HEK293 (cell line): ENCODE measurements around the gene CYB5D1.

Source experiments
- CTCF ChIA-PET: fragments of 350-600 bp; formaldehyde crosslinking; extraction: SDS; loops from one replicate; lab custom pipeline; 2021; ENCODE audit warnings: antibody characterized with exemption; lab: Yijun Ruan, JAX
- POLR2A ChIA-PET: fragments of 300-600 bp; formaldehyde crosslinking; extraction: SDS; loops from one replicate; lab custom pipeline; 2020; ENCODE audit warnings: antibody characterized with exemption, inconsistent platforms; lab: Yijun Ruan, JAX
- H3K27ac ChIP-seq: fragments of 200-500 bp; sonication (Bioruptor generic); 2 replicates; pipeline ENCODE4 v1.5.1; 2014; ENCODE audit warnings: low read depth, low read length, control low read depth, inconsistent platforms; ENCODE audit errors: extremely low read depth
- H3K36me3 ChIP-seq, 2 experiments: fragments of 200-500 bp in 1 of 2; sonication (Bioruptor generic) in 1 of 2; 1 replicate in 1 of 2; 2 replicates in 1 of 2; pipeline ENCODE4 v1.5.1; 2014 to 2017; ENCODE audit warnings: inconsistent platforms in 2 of 2, low read length in 2 of 2; ENCODE audit not compliant: control insufficient read depth in 2 of 2, insufficient read depth in 1 of 2
- H3K4me1 ChIP-seq: fragments of 200-500 bp; sonication (Bioruptor generic); 2 replicates; pipeline ENCODE4 v1.5.1; 2014; ENCODE audit warnings: mild to moderate bottlenecking, low read length, inconsistent platforms; ENCODE audit not compliant: control insufficient read depth, insufficient read depth
- H3K4me3 ChIP-seq: 2 replicates; pipeline ENCODE4 v1.5.1; 2011; ENCODE audit warnings: low read depth, mild to moderate bottlenecking, control low read depth, low read length, moderate library complexity
- H3K9me3 ChIP-seq: fragments of 200-500 bp; sonication (Bioruptor generic); 2 replicates; pipeline ENCODE4 v1.5.1; 2014; ENCODE audit warnings: low read depth, low read length, inconsistent platforms; ENCODE audit not compliant: control insufficient read depth, insufficient read depth
- GLIS2 ChIP-seq: fragments of 450-650 bp; formaldehyde crosslinking; IDR thresholded peaks from 2 replicates; pipeline ENCODE4 v1.5.1; 2016; ENCODE audit warnings: missing biosample characterization, missing genetic modification characterization
- KLF9 ChIP-seq: fragments of 450-650 bp; formaldehyde crosslinking; IDR thresholded peaks from 2 replicates; pipeline ENCODE4 v1.5.1; 2016; ENCODE audit warnings: missing biosample characterization, missing genetic modification characterization, low read depth
- PRDM10 ChIP-seq: fragments of 450-650 bp; formaldehyde crosslinking; IDR thresholded peaks from 2 replicates; pipeline ENCODE4 v1.5.1; 2016; ENCODE audit warnings: missing biosample characterization, missing genetic modification characterization
- SP2 ChIP-seq: fragments of 450-650 bp; formaldehyde crosslinking; IDR thresholded peaks from 2 replicates; pipeline ENCODE4 v1.5.1; 2016; ENCODE audit warnings: missing biosample characterization, missing genetic modification characterization
- TRIM28 ChIP-seq: IDR thresholded peaks from 2 replicates; pipeline ENCODE4 v1.6.1; 2011; ENCODE audit warnings: low read length, control low read depth, borderline replicate concordance
- WT1 ChIP-seq: fragments of 450-650 bp; formaldehyde crosslinking; IDR thresholded peaks from 2 replicates; pipeline ENCODE4 v1.5.1; 2016; ENCODE audit warnings: missing biosample characterization, missing genetic modification characterization
- ZBTB20 ChIP-seq: fragments of 450-650 bp; formaldehyde crosslinking; IDR thresholded peaks from 2 replicates; pipeline ENCODE4 v1.5.1; 2016; ENCODE audit warnings: missing biosample characterization, missing genetic modification characterization
- ZFP69B ChIP-seq: fragments of 450-650 bp; formaldehyde crosslinking; IDR thresholded peaks from 2 replicates; pipeline ENCODE4 v1.5.1; 2016; ENCODE audit warnings: missing biosample characterization, missing genetic modification characterization
- ZIC2 ChIP-seq: fragments of 450-650 bp; formaldehyde crosslinking; IDR thresholded peaks from 2 replicates; pipeline ENCODE4 v1.5.1; 2016; ENCODE audit warnings: missing biosample characterization, missing genetic modification characterization
- ZNF121 ChIP-seq: fragments of 450-650 bp; formaldehyde crosslinking; IDR thresholded peaks from 2 replicates; pipeline ENCODE4 v1.5.1; 2016; ENCODE audit warnings: missing biosample characterization, missing genetic modification characterization
- ZNF19 ChIP-seq: fragments of 450-650 bp; formaldehyde crosslinking; IDR thresholded peaks from 2 replicates; pipeline ENCODE4; 2016; ENCODE audit warnings: missing biosample characterization, missing genetic modification characterization, low read depth
- ZNF221 ChIP-seq: fragments of 450-650 bp; formaldehyde crosslinking; IDR thresholded peaks from 2 replicates; pipeline ENCODE4 v1.5.1; 2017; ENCODE audit warnings: missing biosample characterization, missing genetic modification characterization, borderline replicate concordance
- ZNF23 ChIP-seq: fragments of 450-650 bp; formaldehyde crosslinking; IDR thresholded peaks from 2 replicates; pipeline ENCODE4 v1.5.1; 2016; ENCODE audit warnings: missing biosample characterization, missing genetic modification characterization, borderline replicate concordance
- ZNF341 ChIP-seq: fragments of 450-650 bp; formaldehyde crosslinking; IDR thresholded peaks from 2 replicates; pipeline ENCODE4; 2016; ENCODE audit warnings: low read depth, missing biosample characterization, missing genetic modification characterization
- ZNF423 ChIP-seq: fragments of 450-650 bp; formaldehyde crosslinking; IDR thresholded peaks from 2 replicates; pipeline ENCODE4 v1.5.1; 2016; ENCODE audit warnings: missing biosample characterization, missing genetic modification characterization
- ZNF768 ChIP-seq: fragments of 450-650 bp; formaldehyde crosslinking; IDR thresholded peaks from 2 replicates; pipeline ENCODE4 v1.5.1; 2018; ENCODE audit warnings: missing biosample characterization, mild to moderate bottlenecking, missing genetic modification characterization
- TF ChIP-seq, protein P1 (sequence below): fragments of 450-650 bp; IDR thresholded peaks from 2 replicates; pipeline ENCODE4 v1.5.1; 2018; ENCODE audit warnings: missing biosample characterization, missing genetic modification characterization
- TF ChIP-seq, protein P2 (sequence below): fragments of 450-650 bp; formaldehyde crosslinking; optimal IDR thresholded peaks from 2 replicates; pipeline ENCODE3; 2016; ENCODE audit warnings: missing biosample characterization, mild to moderate bottlenecking, missing genetic modification characterization
- TF ChIP-seq, protein P3 (sequence below): fragments of 450-650 bp; formaldehyde crosslinking; conservative IDR thresholded peaks from 2 replicates; pipeline ENCODE4 v1.5.1; 2016; ENCODE audit warnings: low read depth, missing biosample characterization, missing genetic modification characterization
- TF ChIP-seq, protein P4 (sequence below): fragments of 450-650 bp; formaldehyde crosslinking; IDR thresholded peaks from 2 replicates; pipeline ENCODE4 v1.5.1; 2016; ENCODE audit warnings: missing biosample characterization, missing genetic modification characterization
- TF ChIP-seq, protein P5 (sequence below): fragments of 450-650 bp; IDR thresholded peaks from 2 replicates; pipeline ENCODE4 v1.5.1; 2018; ENCODE audit warnings: missing biosample characterization, mild to moderate bottlenecking, missing genetic modification characterization

CYB5D1 gene

GRCh38 chr17:7886227-7887037 lies 28.6 kb downstream of the CYB5D1 start:
- POLR2A ChIA-PET, result interaction anchor here (0.7 to 1.8 kb wide), 8 partner anchors 16 to 361 kb away, joined by 3 to 9 read pairs (median 6); partner anchors contain the start of genes CTC1 and NAA38
- H3K4me1 ChIP-seq, result peaks cover 30% of the 10 kb centered on the region
- peaks cover 20 to 36% of the 10 kb centered on the region in 2 experiments for H3K36me3 ChIP-seq
- H3K27ac ChIP-seq, result peak overlapping the region; percentile 94
- H3K9me3 ChIP-seq, result no peaks in the 10 kb centered on the region
- peak overlapping the region; percentile 55 for H3K4me3 ChIP-seq
- CTCF ChIA-PET, result interaction anchor here (0.6 to 1.0 kb wide), 3 partner anchors 10 to 111 kb away, joined by 3 to 4 read pairs (median 4); no protein-coding TSS in a partner anchor
- TF ChIP-seq ZNF423 (tag by site-specific recombination) (peak; percentile 97), ZNF19 (tag by site-specific recombination) (no peak), ZFP69B (tag by site-specific recombination) (peak; percentile 65), PRDM10 (tag by site-specific recombination) (peak; percentile 95), ZIC2 (peak; percentile 100), KLF9 (tag by site-specific recombination) (no peak), ZNF221 (tag by site-specific recombination) (no peak), ZNF121 (tag by site-specific recombination) (no peak), SP2 (peak; percentile 16), GLIS2 (peak; percentile 86), ZNF23 (tag by site-specific recombination) (no peak), ZBTB20 (tag by site-specific recombination) (peak; percentile 42; the same call in 1 of the 2 replicates), ZNF341 (tag by site-specific recombination) (peak; percentile 92), WT1 (peak; percentile 93), ZNF768 (tag by site-specific recombination) (no peak), TRIM28 (0 out of 2 replicates have a peak, but pooled peaks have one; percentile 0)
- TF ChIP-seq, protein P1, sequence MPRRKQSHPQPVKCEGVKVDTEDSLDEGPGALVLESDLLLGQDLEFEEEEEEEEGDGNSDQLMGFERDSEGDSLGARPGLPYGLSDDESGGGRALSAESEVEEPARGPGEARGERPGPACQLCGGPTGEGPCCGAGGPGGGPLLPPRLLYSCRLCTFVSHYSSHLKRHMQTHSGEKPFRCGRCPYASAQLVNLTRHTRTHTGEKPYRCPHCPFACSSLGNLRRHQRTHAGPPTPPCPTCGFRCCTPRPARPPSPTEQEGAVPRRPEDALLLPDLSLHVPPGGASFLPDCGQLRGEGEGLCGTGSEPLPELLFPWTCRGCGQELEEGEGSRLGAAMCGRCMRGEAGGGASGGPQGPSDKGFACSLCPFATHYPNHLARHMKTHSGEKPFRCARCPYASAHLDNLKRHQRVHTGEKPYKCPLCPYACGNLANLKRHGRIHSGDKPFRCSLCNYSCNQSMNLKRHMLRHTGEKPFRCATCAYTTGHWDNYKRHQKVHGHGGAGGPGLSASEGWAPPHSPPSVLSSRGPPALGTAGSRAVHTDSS (tag by site-specific recombination), result no peak
- TF ChIP-seq, protein P2, sequence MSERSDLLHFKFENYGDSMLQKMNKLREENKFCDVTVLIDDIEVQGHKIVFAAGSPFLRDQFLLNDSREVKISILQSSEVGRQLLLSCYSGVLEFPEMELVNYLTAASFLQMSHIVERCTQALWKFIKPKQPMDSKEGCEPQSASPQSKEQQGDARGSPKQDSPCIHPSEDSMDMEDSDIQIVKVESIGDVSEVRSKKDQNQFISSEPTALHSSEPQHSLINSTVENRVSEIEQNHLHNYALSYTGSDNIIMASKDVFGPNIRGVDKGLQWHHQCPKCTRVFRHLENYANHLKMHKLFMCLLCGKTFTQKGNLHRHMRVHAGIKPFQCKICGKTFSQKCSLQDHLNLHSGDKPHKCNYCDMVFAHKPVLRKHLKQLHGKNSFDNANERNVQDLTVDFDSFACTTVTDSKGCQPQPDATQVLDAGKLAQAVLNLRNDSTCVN (tag by site-specific recombination), result no peak
- TF ChIP-seq, protein P3, sequence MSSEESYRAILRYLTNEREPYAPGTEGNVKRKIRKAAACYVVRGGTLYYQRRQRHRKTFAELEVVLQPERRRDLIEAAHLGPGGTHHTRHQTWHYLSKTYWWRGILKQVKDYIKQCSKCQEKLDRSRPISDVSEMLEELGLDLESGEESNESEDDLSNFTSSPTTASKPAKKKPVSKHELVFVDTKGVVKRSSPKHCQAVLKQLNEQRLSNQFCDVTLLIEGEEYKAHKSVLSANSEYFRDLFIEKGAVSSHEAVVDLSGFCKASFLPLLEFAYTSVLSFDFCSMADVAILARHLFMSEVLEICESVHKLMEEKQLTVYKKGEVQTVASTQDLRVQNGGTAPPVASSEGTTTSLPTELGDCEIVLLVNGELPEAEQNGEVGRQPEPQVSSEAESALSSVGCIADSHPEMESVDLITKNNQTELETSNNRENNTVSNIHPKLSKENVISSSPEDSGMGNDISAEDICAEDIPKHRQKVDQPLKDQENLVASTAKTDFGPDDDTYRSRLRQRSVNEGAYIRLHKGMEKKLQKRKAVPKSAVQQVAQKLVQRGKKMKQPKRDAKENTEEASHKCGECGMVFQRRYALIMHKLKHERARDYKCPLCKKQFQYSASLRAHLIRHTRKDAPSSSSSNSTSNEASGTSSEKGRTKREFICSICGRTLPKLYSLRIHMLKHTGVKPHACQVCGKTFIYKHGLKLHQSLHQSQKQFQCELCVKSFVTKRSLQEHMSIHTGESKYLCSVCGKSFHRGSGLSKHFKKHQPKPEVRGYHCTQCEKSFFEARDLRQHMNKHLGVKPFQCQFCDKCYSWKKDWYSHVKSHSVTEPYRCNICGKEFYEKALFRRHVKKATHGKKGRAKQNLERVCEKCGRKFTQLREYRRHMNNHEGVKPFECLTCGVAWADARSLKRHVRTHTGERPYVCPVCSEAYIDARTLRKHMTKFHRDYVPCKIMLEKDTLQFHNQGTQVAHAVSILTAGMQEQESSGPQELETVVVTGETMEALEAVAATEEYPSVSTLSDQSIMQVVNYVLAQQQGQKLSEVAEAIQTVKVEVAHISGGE, result peak; percentile 5; the same call in 1 of the 2 replicates
- TF ChIP-seq, protein P4, sequence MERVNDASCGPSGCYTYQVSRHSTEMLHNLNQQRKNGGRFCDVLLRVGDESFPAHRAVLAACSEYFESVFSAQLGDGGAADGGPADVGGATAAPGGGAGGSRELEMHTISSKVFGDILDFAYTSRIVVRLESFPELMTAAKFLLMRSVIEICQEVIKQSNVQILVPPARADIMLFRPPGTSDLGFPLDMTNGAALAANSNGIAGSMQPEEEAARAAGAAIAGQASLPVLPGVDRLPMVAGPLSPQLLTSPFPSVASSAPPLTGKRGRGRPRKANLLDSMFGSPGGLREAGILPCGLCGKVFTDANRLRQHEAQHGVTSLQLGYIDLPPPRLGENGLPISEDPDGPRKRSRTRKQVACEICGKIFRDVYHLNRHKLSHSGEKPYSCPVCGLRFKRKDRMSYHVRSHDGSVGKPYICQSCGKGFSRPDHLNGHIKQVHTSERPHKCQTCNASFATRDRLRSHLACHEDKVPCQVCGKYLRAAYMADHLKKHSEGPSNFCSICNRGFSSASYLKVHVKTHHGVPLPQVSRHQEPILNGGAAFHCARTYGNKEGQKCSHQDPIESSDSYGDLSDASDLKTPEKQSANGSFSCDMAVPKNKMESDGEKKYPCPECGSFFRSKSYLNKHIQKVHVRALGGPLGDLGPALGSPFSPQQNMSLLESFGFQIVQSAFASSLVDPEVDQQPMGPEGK (tag by site-specific recombination), result peak; percentile 8; the same call in 1 of the 2 replicates
- TF ChIP-seq, protein P5, sequence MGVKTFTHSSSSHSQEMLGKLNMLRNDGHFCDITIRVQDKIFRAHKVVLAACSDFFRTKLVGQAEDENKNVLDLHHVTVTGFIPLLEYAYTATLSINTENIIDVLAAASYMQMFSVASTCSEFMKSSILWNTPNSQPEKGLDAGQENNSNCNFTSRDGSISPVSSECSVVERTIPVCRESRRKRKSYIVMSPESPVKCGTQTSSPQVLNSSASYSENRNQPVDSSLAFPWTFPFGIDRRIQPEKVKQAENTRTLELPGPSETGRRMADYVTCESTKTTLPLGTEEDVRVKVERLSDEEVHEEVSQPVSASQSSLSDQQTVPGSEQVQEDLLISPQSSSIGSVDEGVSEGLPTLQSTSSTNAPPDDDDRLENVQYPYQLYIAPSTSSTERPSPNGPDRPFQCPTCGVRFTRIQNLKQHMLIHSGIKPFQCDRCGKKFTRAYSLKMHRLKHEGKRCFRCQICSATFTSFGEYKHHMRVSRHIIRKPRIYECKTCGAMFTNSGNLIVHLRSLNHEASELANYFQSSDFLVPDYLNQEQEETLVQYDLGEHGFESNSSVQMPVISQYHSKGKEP, result peak; percentile 69; the same call in 1 of the 2 replicates
